PFSK-1 (cell line): ENCODE results near the gene MYH7B.

Experiments
- FOXP2 ChIP-seq: optimal IDR thresholded peaks from 2 replicates; pipeline ENCODE3; 2011; ENCODE audit warnings: borderline replicate concordance, control low read depth, inconsistent platforms; ENCODE audit not compliant: insufficient read depth; ENCODE audit errors: extremely low read length, extremely low read depth
- POLR2AphosphoS5 ChIP-seq: IDR thresholded peaks from 2 replicates; pipeline ENCODE4 v1.6.1; 2012; ENCODE audit warnings: low read depth, mild to moderate bottlenecking, control low read depth, low read length, moderate library complexity
- REST ChIP-seq, 2 experiments: IDR thresholded peaks; 2 replicates each; pipeline versions ENCODE4 v1.6.1 to v1.8.0; 2011 to 2012; ENCODE audit warnings: low read depth in 2 of 2, low read length in 2 of 2, control low read depth in 1 of 2, inconsistent platforms in 1 of 2, mild to moderate bottlenecking in 1 of 2, moderate library complexity in 1 of 2; ENCODE audit not compliant: insufficient read depth in 1 of 2
- SIN3A ChIP-seq: IDR thresholded peaks from 2 replicates; pipeline ENCODE4 v1.6.1; 2012; ENCODE audit warnings: mild to moderate bottlenecking, low read length, moderate library complexity, borderline replicate concordance; ENCODE audit not compliant: insufficient read depth
- TAF1 ChIP-seq: IDR thresholded peaks from 2 replicates; pipeline ENCODE4 v1.6.1; 2012; ENCODE audit warnings: low read length, control low read depth, borderline replicate concordance; ENCODE audit not compliant: insufficient read depth

Gene MYH7B

GRCh38 chr20:34953960-34954359 is 1.7 kb upstream of the MYH7B start:
- TF ChIP-seq POLR2AphosphoS5 (no peak), SIN3A (no peak)

- no peak for TF ChIP-seq REST (IDR thresholded peaks at IDR 0.05; ENCODE audit: insufficient read depth in 1 of 2, low read depth in 2 of 2, low read length in 2 of 2)
- no peak for TF ChIP-seq POLR2AphosphoS5
- no peak for TF ChIP-seq SIN3A
- no peak for TF ChIP-seq TAF1
- no peak for TF ChIP-seq FOXP2
Observed at GRCh38 chr20:34954904-34955230, 801 bp upstream of the MYH7B start.

- no peak for TF ChIP-seq SIN3A
- TF ChIP-seq REST (IDR thresholded peaks at IDR 0.05; ENCODE audit: insufficient read depth in 1 of 2, low read depth in 2 of 2, low read length in 2 of 2), result no peak
- no peak for TF ChIP-seq FOXP2
Observed at GRCh38 chr20:34956041-34956458, 382 bp downstream of the MYH7B start.

- TF ChIP-seq REST (IDR thresholded peaks at IDR 0.05; ENCODE audit: insufficient read depth in 1 of 2, low read depth in 2 of 2, low read length in 2 of 2) (no peak), FOXP2 (no peak), SIN3A (no peak), TAF1 (no peak), POLR2AphosphoS5 (no peak)
Observed at GRCh38 chr20:34956751-34957472, 1.2 kb downstream of the MYH7B start.

- TF ChIP-seq TAF1, result no peak
- no peak for TF ChIP-seq SIN3A
- TF ChIP-seq FOXP2, result no peak
- no peak for TF ChIP-seq REST (IDR thresholded peaks at IDR 0.05; ENCODE audit: insufficient read depth in 1 of 2, low read depth in 2 of 2, low read length in 2 of 2)
- TF ChIP-seq POLR2AphosphoS5, result no peak
Observed at GRCh38 chr20:34964486-34964885, 8.8 kb downstream of the MYH7B start.
